ENCODE results near the gene TXNRD2.

TXNRD2 gene

GRCh38 chr22:19974268-19974861 lies 32.7 kb upstream of the TXNRD2 start:
- TF ChIP-seq GATA2 (IDR thresholded peaks at IDR 0.05; ENCODE audit: low read depth, low read length): no peak

- no peak for TF ChIP-seq GATA3 (IDR thresholded peaks at IDR 0.05; ENCODE audit: low read depth, low read length)
- TF ChIP-seq GATA2 (IDR thresholded peaks at IDR 0.05; ENCODE audit: low read depth, low read length): no peak
These were observed 32.1 kb upstream of the TXNRD2 start for GRCh38 chr22:19973551-19974267.

- TF ChIP-seq GATA3 (IDR thresholded peaks at IDR 0.05; ENCODE audit: low read depth, low read length): no peak
- no peak for TF ChIP-seq GATA2 (IDR thresholded peaks at IDR 0.05; ENCODE audit: low read depth, low read length)
These were observed 31.3 kb upstream of the TXNRD2 start for GRCh38 chr22:19972652-19973550.

- TF ChIP-seq GATA3 (IDR thresholded peaks at IDR 0.05; ENCODE audit: low read depth, low read length) (no peak), GATA2 (IDR thresholded peaks at IDR 0.05; ENCODE audit: low read depth, low read length) (no peak)
These were observed 30.6 kb upstream of the TXNRD2 start for GRCh38 chr22:19972251-19972650.

GRCh38 chr22:19971276-19972124 lies 29.9 kb upstream of the TXNRD2 start:
- no peak for TF ChIP-seq GATA3 (IDR thresholded peaks at IDR 0.05; ENCODE audit: low read depth, low read length)
- no peak for TF ChIP-seq GATA2 (IDR thresholded peaks at IDR 0.05; ENCODE audit: low read depth, low read length)

- no peak for TF ChIP-seq GATA2 (IDR thresholded peaks at IDR 0.05; ENCODE audit: low read depth, low read length)
These were observed 29.1 kb upstream of the TXNRD2 start for GRCh38 chr22:19970479-19971275.

- TF ChIP-seq GATA3 (IDR thresholded peaks at IDR 0.05; ENCODE audit: low read depth, low read length) (no peak), GATA2 (IDR thresholded peaks at IDR 0.05; ENCODE audit: low read depth, low read length) (no peak)
These were observed 28.4 kb upstream of the TXNRD2 start for GRCh38 chr22:19970031-19970478.

- no peak for TF ChIP-seq GATA2 (IDR thresholded peaks at IDR 0.05; ENCODE audit: low read depth, low read length)
- no peak for TF ChIP-seq GATA3 (IDR thresholded peaks at IDR 0.05; ENCODE audit: low read depth, low read length)
These were observed 27.7 kb upstream of the TXNRD2 start for GRCh38 chr22:19969141-19969928.

- no peak for TF ChIP-seq GATA2 (IDR thresholded peaks at IDR 0.05; ENCODE audit: low read depth, low read length)
- no peak for TF ChIP-seq GATA3 (IDR thresholded peaks at IDR 0.05; ENCODE audit: low read depth, low read length)
These were observed 26.9 kb upstream of the TXNRD2 start for GRCh38 chr22:19968450-19968891.

- no peak for TF ChIP-seq GATA3 (IDR thresholded peaks at IDR 0.05; ENCODE audit: low read depth, low read length)
- TF ChIP-seq GATA2 (IDR thresholded peaks at IDR 0.05; ENCODE audit: low read depth, low read length): no peak
These were observed 26.3 kb upstream of the TXNRD2 start for GRCh38 chr22:19967850-19968449.

- TF ChIP-seq GATA2 (IDR thresholded peaks at IDR 0.05; ENCODE audit: low read depth, low read length) (no peak), GATA3 (IDR thresholded peaks at IDR 0.05; ENCODE audit: low read depth, low read length) (no peak)
These were observed 25.5 kb upstream of the TXNRD2 start for GRCh38 chr22:19966908-19967750.
